Effector memory CD8-positive, alpha-beta T cell (primary cell): ENCODE measurements around the gene MUC2.

Experiments
- ATAC-seq: fragments of 150-1000 bp; cut with Tn5 transposase; replicated peaks from 2 replicates; pipeline ENCODE4 v1.10.0; 2021; ENCODE audit warnings: mild to moderate bottlenecking, moderate library complexity
- DNase-seq, 3 experiments: peaks; one replicate each; pipeline ENCODE4 v3.0.0; 2021
- H3K27ac Mint-ChIP-seq, 2 donors: one replicate each; pipeline ENCODE4 v1.8.0; 2022; ENCODE audit warnings: mild to moderate bottlenecking in 2 of 2, mixed read lengths in 2 of 2, moderate library complexity in 2 of 2
- H3K27me3 Mint-ChIP-seq, 2 donors: one replicate each; pipeline ENCODE4 v1.8.0; 2022; ENCODE audit warnings: mixed read lengths in 2 of 2
- H3K36me3 Mint-ChIP-seq: one replicate; pipeline ENCODE4 v1.8.0; 2022; ENCODE audit warnings: mild to moderate bottlenecking, moderate library complexity, mixed read lengths; ENCODE audit not compliant: insufficient read depth
- H3K4me1 Mint-ChIP-seq, 2 donors: one replicate each; pipeline ENCODE4 v1.8.0; 2022; ENCODE audit warnings: low read depth in 2 of 2, mixed read lengths in 2 of 2
- H3K4me3 Mint-ChIP-seq, 2 donors: one replicate each; pipeline ENCODE4 v1.8.0; 2022; ENCODE audit warnings: mild to moderate bottlenecking in 2 of 2, mixed read lengths in 2 of 2, moderate library complexity in 2 of 2
- H3K9me3 Mint-ChIP-seq, 2 donors: one replicate each; pipeline ENCODE4 v1.8.0; 2022; ENCODE audit warnings: mixed read lengths in 2 of 2

MUC2 gene

GRCh38 chr11:1076061-1076665 is 1.5 kb downstream of the MUC2 start:
- peaks cover 7 to 25% of the 10 kb centered on the region in 2 donors for H3K27me3 Mint-ChIP-seq
- H3K36me3 Mint-ChIP-seq = no peaks in the 10 kb centered on the region
- no peak overlapping the region for H3K27ac Mint-ChIP-seq
- H3K4me3 Mint-ChIP-seq = no peak overlapping the region
- DNase-seq (no peak), ATAC-seq (no peak)
- no peaks in the 10 kb centered on the region for H3K9me3 Mint-ChIP-seq
- H3K4me1 Mint-ChIP-seq = peaks cover 0 to 2% of the 10 kb centered on the region in 2 donors

- Mint-ChIP-seq H3K27ac (no peak overlapping the region), H3K9me3 (no peaks in the 10 kb centered on the region), H3K4me3 (no peak overlapping the region), H3K4me1 (no peaks in the 10 kb centered on the region), H3K36me3 (no peaks in the 10 kb centered on the region), H3K27me3 (peaks cover 7 to 17% of the 10 kb centered on the region in 2 donors)
- DNase-seq = no peak
- ATAC-seq = no peak
These were observed 2.4 kb downstream of the MUC2 start for GRCh38 chr11:1077033-1077416.

DNA sequence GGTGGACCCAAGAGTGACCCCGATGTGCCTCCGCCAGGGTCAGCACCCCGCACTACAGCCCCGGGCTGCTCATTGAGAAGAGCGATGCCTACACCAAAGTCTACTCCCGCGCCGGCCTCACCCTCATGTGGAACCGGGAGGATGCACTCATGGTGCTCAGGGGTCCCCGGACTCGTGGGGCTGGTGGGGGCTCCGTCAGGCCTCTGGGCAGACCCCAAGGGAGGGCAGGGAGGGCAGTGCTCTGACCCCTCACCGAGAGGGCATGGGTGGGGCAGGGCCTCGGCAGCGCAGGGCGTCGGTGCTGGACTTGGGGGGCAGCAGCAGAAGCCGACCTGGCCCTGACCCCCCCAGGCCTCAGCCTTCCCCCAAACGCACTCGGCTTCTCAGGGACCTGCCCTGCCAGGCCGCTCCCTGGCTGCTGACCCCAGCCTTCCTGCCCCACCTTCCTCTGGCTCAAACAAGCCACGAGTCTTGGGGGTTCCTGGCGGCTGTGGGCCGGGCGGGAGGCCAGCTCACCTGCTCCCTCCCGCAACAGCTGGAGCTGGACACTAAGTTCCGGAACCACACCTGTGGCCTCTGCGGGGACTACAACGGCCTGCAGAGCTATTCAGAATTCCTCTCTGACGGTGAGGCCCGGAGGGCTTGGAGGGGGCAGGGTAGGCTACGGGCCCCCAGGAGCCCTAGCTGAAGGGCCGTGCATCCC is 2.9 kb downstream of the MUC2 start:
- ATAC-seq (no peak), DNase-seq (no peak)
- Mint-ChIP-seq H3K9me3 (no peaks in the 10 kb centered on the region), H3K36me3 (no peaks in the 10 kb centered on the region), H3K27ac (no peak overlapping the region), H3K27me3 (peaks cover 7 to 11% of the 10 kb centered on the region in 2 donors), H3K4me3 (no peak overlapping the region), H3K4me1 (no peaks in the 10 kb centered on the region)

- no peak overlapping the region for H3K4me3 Mint-ChIP-seq
These were observed 3.5 kb downstream of the MUC2 start for GRCh38 chr11:1078191-1078601.

GRCh38 chr11:1081601-1082311 is 7.1 kb downstream of the MUC2 start:
- ATAC-seq (no peak), DNase-seq (no peak)
- H3K4me1 Mint-ChIP-seq = no peaks in the 10 kb centered on the region
- H3K4me3 Mint-ChIP-seq = no peak overlapping the region
- no peaks in the 10 kb centered on the region for H3K36me3 Mint-ChIP-seq
- H3K9me3 Mint-ChIP-seq = no peaks in the 10 kb centered on the region
- no peak overlapping the region for H3K27ac Mint-ChIP-seq
- no peaks in the 10 kb centered on the region for H3K27me3 Mint-ChIP-seq

More at GRCh38 chr11:1078191-1078601, 3.5 kb downstream of the MUC2 start:
- H3K27me3 Mint-ChIP-seq = peaks cover 7 to 9% of the 10 kb centered on the region in 2 donors
- DNase-seq (no peak), ATAC-seq (no peak)
- no peaks in the 10 kb centered on the region for H3K4me1 Mint-ChIP-seq
- H3K27ac Mint-ChIP-seq = no peak overlapping the region
- H3K9me3 Mint-ChIP-seq = no peaks in the 10 kb centered on the region
- no peaks in the 10 kb centered on the region for H3K36me3 Mint-ChIP-seq

- H3K27ac Mint-ChIP-seq = no peak overlapping the region
- H3K36me3 Mint-ChIP-seq = no peaks in the 10 kb centered on the region
- ATAC-seq = no peak
These were observed 7.7 kb downstream of the MUC2 start for GRCh38 chr11:1082346-1082727.

GRCh38 chr11:1082728-1083620 is 8.3 kb downstream of the MUC2 start:
- H3K27me3 Mint-ChIP-seq = no peaks in the 10 kb centered on the region
- ATAC-seq (no peak), DNase-seq (no peak)
- no peaks in the 10 kb centered on the region for H3K4me1 Mint-ChIP-seq
- H3K36me3 Mint-ChIP-seq = no peaks in the 10 kb centered on the region
- no peaks in the 10 kb centered on the region for H3K9me3 Mint-ChIP-seq
- no peak overlapping the region for H3K4me3 Mint-ChIP-seq
- no peak overlapping the region for H3K27ac Mint-ChIP-seq

More at GRCh38 chr11:1082346-1082727, 7.7 kb downstream of the MUC2 start:
- Mint-ChIP-seq H3K4me1 (no peaks in the 10 kb centered on the region), H3K9me3 (no peaks in the 10 kb centered on the region), H3K4me3 (no peak overlapping the region), H3K27me3 (no peaks in the 10 kb centered on the region)
- no peak for DNase-seq

- Mint-ChIP-seq H3K4me3 (no peak overlapping the region), H3K9me3 (no peaks in the 10 kb centered on the region), H3K4me1 (no peaks in the 10 kb centered on the region), H3K36me3 (no peaks in the 10 kb centered on the region), H3K27ac (no peak overlapping the region), H3K27me3 (no peaks in the 10 kb centered on the region)
- ATAC-seq = no peak
- DNase-seq = no peak
These were observed 9.2 kb downstream of the MUC2 start for GRCh38 chr11:1083621-1084551.

DNA sequence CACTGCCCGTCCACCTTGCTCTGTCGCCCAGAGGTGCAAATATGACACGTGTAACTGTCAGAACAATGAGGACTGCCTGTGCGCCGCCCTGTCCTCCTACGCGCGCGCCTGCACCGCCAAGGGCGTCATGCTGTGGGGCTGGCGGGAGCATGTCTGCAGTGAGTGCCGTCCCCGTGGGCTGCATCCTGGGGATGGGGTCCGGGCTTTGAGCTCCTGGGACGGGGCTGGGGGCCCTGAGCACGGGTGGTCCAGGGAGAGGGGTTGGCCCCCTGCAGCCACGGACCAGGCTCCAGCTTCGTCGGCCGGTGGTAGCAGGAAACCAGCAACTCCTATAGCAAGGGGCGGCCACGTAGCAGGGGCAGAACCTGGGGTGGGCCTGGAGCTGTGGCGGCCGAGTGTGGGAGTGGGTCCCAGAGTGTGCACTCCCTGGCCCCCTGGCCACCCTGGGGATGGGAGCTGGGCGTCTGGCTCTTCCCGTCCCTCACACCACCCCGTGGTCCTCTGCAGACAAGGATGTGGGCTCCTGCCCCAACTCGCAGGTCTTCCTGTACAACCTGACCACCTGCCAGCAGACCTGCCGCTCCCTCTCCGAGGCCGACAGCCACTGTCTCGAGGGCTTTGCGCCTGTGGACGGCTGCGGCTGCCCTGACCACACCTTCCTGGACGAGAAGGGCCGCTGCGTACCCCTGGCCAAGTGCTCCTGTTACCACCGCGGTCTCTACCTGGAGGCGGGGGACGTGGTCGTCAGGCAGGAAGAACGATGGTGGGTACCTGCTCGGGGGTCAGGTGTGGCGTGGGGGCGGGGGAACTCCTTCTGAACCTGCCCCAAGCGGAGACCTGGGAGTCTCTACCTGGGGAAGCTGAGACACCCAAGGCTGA is 10.1 kb downstream of the MUC2 start:
- DNase-seq (no peak), ATAC-seq (no peak)
- H3K27me3 Mint-ChIP-seq = no peaks in the 10 kb centered on the region
- H3K27ac Mint-ChIP-seq = no peak overlapping the region
- no peaks in the 10 kb centered on the region for H3K9me3 Mint-ChIP-seq
- no peaks in the 10 kb centered on the region for H3K4me1 Mint-ChIP-seq
- H3K4me3 Mint-ChIP-seq = no peak overlapping the region
- H3K36me3 Mint-ChIP-seq = no peaks in the 10 kb centered on the region

DNA sequence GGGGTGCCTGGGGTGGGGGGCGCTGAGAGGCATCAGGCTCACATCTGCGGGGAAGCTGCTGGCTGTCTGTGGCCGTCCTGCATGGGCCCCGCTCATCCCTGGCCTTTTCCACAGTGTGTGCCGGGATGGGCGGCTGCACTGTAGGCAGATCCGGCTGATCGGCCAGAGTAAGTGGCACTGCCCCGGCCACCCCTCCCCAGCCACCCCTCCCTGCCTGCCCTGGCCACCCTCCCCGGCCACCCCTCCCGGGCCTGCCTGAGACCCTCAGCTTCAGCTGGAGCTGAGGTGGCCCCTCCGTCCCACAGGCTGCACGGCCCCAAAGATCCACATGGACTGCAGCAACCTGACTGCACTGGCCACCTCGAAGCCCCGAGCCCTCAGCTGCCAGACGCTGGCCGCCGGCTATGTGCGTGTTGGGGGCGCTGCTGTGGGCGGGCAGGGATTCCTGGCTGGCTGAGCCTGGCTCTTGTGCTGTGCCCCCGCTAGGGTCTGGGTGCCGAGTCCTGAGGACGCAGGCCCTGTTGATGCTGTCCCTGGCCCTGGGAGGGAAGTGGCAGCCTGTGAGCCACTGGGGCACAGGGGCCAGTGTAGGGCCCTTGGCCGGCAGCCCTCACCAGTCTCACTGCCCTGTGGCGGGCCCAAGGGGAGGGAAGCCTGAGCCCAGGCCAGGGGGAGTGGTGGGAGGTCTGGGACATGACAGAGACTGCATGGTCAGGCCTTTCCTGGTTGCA is 10.9 kb downstream of the MUC2 start:
- no peak overlapping the region for H3K4me3 Mint-ChIP-seq
- H3K27ac Mint-ChIP-seq = no peak overlapping the region
- ATAC-seq = no peak
- no peaks in the 10 kb centered on the region for H3K36me3 Mint-ChIP-seq
- no peaks in the 10 kb centered on the region for H3K9me3 Mint-ChIP-seq
- DNase-seq = no peak
- H3K27me3 Mint-ChIP-seq = no peaks in the 10 kb centered on the region
- no peaks in the 10 kb centered on the region for H3K4me1 Mint-ChIP-seq

- Mint-ChIP-seq H3K27ac (no peak overlapping the region), H3K9me3 (no peaks in the 10 kb centered on the region), H3K27me3 (no peaks in the 10 kb centered on the region), H3K36me3 (no peaks in the 10 kb centered on the region), H3K4me3 (no peak overlapping the region), H3K4me1 (no peaks in the 10 kb centered on the region)
- no peak for ATAC-seq
- DNase-seq = no peak
These were observed 11.8 kb downstream of the MUC2 start for GRCh38 chr11:1086171-1087102.
